Body of pancreas (tissue), 4 donors: ENCODE results near the gene PIP5KL1. TPM values are rescaled to one million over a fixed set of nuclear protein-coding genes. Genes with fewer than 3 reads are reported as not detected.

Experiments used
- ATAC-seq: fragments of 150-250 bp; one replicate; pipeline ENCODE4 v1.9.1; 2016
- DNase-seq, 4 donors: peaks; one replicate each; pipeline ENCODE4 v3.0.0-alpha.2; 2019
- H3K27ac ChIP-seq, 4 donors: fragments of 200-600 bp; sonication (generic); 1 replicate in 3 of 4; 2 replicates in 1 of 4; pipeline versions ENCODE4 v1.5.1 to v1.6.1; 2016 to 2019; ENCODE audit warnings: mild to moderate bottlenecking in 1 of 4, mixed read lengths in 1 of 4, moderate library complexity in 1 of 4
- H3K27me3 ChIP-seq, 2 donors: fragments of 200-600 bp; sonication (generic); one replicate each; pipeline ENCODE4 v1.6.0; 2016; ENCODE audit warnings: mild to moderate bottlenecking in 1 of 2
- H3K36me3 ChIP-seq, 2 donors: fragments of 200-600 bp; sonication (generic); replicated peaks in 1 of 2; 2 replicates each; pipeline ENCODE4 v1.5.1; 2016; ENCODE audit warnings: low read depth in 2 of 2; ENCODE audit not compliant: insufficient read depth in 1 of 2
- H3K4me1 ChIP-seq: fragments of 200-600 bp; sonication (generic); one replicate; pipeline ENCODE4 v1.6.0; 2016
- H3K4me3 ChIP-seq, 2 donors: fragments of 200-600 bp; sonication (generic); 1 replicate in 1 of 2; 2 replicates in 1 of 2; pipeline ENCODE4 v1.5.1; 2016 to 2019
- H3K9me3 ChIP-seq, 3 donors: fragments of 200-600 bp; sonication (generic); 1 replicate in 2 of 3; 2 replicates in 1 of 3; pipeline ENCODE4 v1.5.1; 2016
- CTCF ChIP-seq, 7 experiments: fragments of 450-650 bp in 4 of 7; fragments of 200-600 bp in 3 of 7; sonication (generic) in 3 of 7; IDR thresholded peaks; one replicate each; pipeline ENCODE4 v1.5.1; 2016 to 2019; ENCODE audit warnings: antibody characterized with exemption in 7 of 7
- POLR2A ChIP-seq, 3 donors: fragments of 450-650 bp; IDR thresholded peaks; one replicate each; pipeline ENCODE4 v1.6.1; 2016; ENCODE audit warnings: antibody characterized with exemption in 3 of 3, mild to moderate bottlenecking in 2 of 3
- WGBS, 2 donors: methylation state at CpG; one replicate each; pipeline ENCODE4 v1.1.5; 2017; 5-methylcytosine and 5-hydroxymethylcytosine counted together
- intact Hi-C: fragments of 100-400 bp; cut with DNase I; formaldehyde crosslinking; loops from one replicate; pipeline ENCODE4 v1.15.1; 2023
- total RNA-seq, 2 donors: library from RNA; depleted of rRNA; stranded (reverse); fragments of >200 nt; gene quantifications; one replicate each; pipeline ENCODE4 v1.1.0, GENCODE V29; 2016

Gene PIP5KL1
- total RNA-seq, 2 donors from 2014 or later: 1.3 to 2.6 TPM

- ATAC-seq (no peak), DNase-seq (no peak)
- Histone ChIP-seq H3K36me3 (no peaks in the 10 kb centered on the region), H3K4me1 (peaks cover 43% of the 10 kb centered on the region), H3K9me3 (no peaks in the 10 kb centered on the region), H3K4me3 (no peak overlapping the region), H3K27ac (no peak overlapping the region), H3K27me3 (no peaks in the 10 kb centered on the region)
- intact Hi-C loops: loop anchor here (10.0 kb wide), 2 partner anchors 138 to 278 kb away; partner anchors contain the start of gene TOR2A
- 90% methylated on average over 14 of the region's 19 CpGs; no CpG with 5 or more reads in 1 of the 2 donors for WGBS, 2 donors
- TF ChIP-seq POLR2A (IDR thresholded peaks at IDR 0.05): no peak
- TF ChIP-seq CTCF (IDR thresholded peaks at IDR 0.05): no peak
These were observed 57.3 kb downstream of the PIP5KL1 start for GRCh38 chr9:127873223-127873691.

GRCh38 chr9:127872369-127873222 lies 58.0 kb downstream of the PIP5KL1 start:
- DNase-seq: no peak
- no peak for ATAC-seq
- Histone ChIP-seq H3K4me1 (peaks cover 36% of the 10 kb centered on the region), H3K27me3 (no peaks in the 10 kb centered on the region), H3K9me3 (no peaks in the 10 kb centered on the region), H3K36me3 (no peaks in the 10 kb centered on the region), H3K27ac (no peak overlapping the region), H3K4me3 (no peak overlapping the region)
- intact Hi-C loops: loop anchor here (10.0 kb wide), 2 partner anchors 138 to 278 kb away; partner anchors contain the start of gene TOR2A
- WGBS, 2 donors: 91 to 92% methylated on average over 14 to 19 of the region's 20 CpGs
- TF ChIP-seq CTCF (IDR thresholded peaks at IDR 0.05) (no peak), POLR2A (IDR thresholded peaks at IDR 0.05) (no peak)

GRCh38 chr9:127871531-127871930 lies 59.0 kb downstream of the PIP5KL1 start:
- WGBS, 2 donors: 82 to 87% methylated on average over 9 of the region's 9 CpGs
- no peaks in the 10 kb centered on the region for H3K27me3 ChIP-seq
- H3K27ac ChIP-seq: no peak overlapping the region
- peaks cover 30% of the 10 kb centered on the region for H3K4me1 ChIP-seq
- intact Hi-C loops: loop anchor here (10.0 kb wide), 2 partner anchors 137 to 277 kb away; partner anchors contain the start of gene TOR2A
- DNase-seq (no peak), ATAC-seq (no peak)
- no peaks in the 10 kb centered on the region for H3K9me3 ChIP-seq
- H3K4me3 ChIP-seq: no peak overlapping the region
- H3K36me3 ChIP-seq: no peaks in the 10 kb centered on the region
- no peak for TF ChIP-seq POLR2A (IDR thresholded peaks at IDR 0.05)
- TF ChIP-seq CTCF (IDR thresholded peaks at IDR 0.05): no peak

- no peak for TF ChIP-seq CTCF (IDR thresholded peaks at IDR 0.05)
- no peak for TF ChIP-seq POLR2A (IDR thresholded peaks at IDR 0.05)
- no peak for DNase-seq
- Histone ChIP-seq H3K9me3 (no peaks in the 10 kb centered on the region), H3K27ac (no peak overlapping the region), H3K4me3 (no peak overlapping the region), H3K4me1 (peaks cover 24% of the 10 kb centered on the region), H3K36me3 (no peaks in the 10 kb centered on the region), H3K27me3 (no peaks in the 10 kb centered on the region)
- intact Hi-C loops: loop anchor here (10.0 kb wide), 2 partner anchors 136 to 276 kb away; partner anchors contain the start of gene TOR2A
- WGBS, 2 donors: 80 to 93% methylated on average over 8 to 12 of the region's 12 CpGs
- ATAC-seq: no peak
These were observed 59.7 kb downstream of the PIP5KL1 start for GRCh38 chr9:127870887-127871286.

Other genes with a start within 250 kb of the PIP5KL1 start
- 1 to 10 TPM; 2.3 TPM for gene CFAP157, start 223.8 kb downstream of the PIP5KL1 start, total RNA-seq
- 10 to 100 TPM; 23.6 to 64.9 TPM for gene PTRH1, start 215.1 kb downstream of the PIP5KL1 start, total RNA-seq
- under 1 TPM; under 0.01 to 0.52 TPM for gene TTC16, start 214.7 kb downstream of the PIP5KL1 start, total RNA-seq
- 10 to 100 TPM in 1 of 2 donors, 1 to 10 TPM in 1; 8.3 to 14.2 TPM for gene TOR2A, start 195.5 kb downstream of the PIP5KL1 start, total RNA-seq
- 1 to 10 TPM; 3.3 to 4.2 TPM for gene SH2D3C, start 152.1 kb downstream of the PIP5KL1 start, total RNA-seq
- gene CDK9, start 144.7 kb downstream of the PIP5KL1 start, total RNA-seq: 10 to 100 TPM; 51.4 to 58.7 TPM
- 10 to 100 TPM; 58.4 to 80.4 TPM for gene FPGS, start 127.9 kb downstream of the PIP5KL1 start, total RNA-seq
- 10 to 100 TPM; 20.2 to 26.7 TPM for gene ENG, start 76.1 kb downstream of the PIP5KL1 start, total RNA-seq
- gene AK1, start 53.1 kb downstream of the PIP5KL1 start, total RNA-seq: 10 to 100 TPM in 1 of 2 donors, 1 to 10 TPM in 1; 8.8 to 23.7 TPM
- 10 to 100 TPM; 46.1 to 66.7 TPM for gene ST6GALNAC6, start 31.2 kb downstream of the PIP5KL1 start, total RNA-seq
- 10 to 100 TPM; 36.6 to 63.8 TPM for gene ST6GALNAC4, start 13.7 kb downstream of the PIP5KL1 start, total RNA-seq
- 10 to 100 TPM; 23.3 to 39.9 TPM for gene DPM2, start 7.1 kb upstream of the PIP5KL1 start, total RNA-seq
- 10 to 100 TPM; 41.9 to 42.0 TPM for gene EEIG1, start 50.2 kb upstream of the PIP5KL1 start, total RNA-seq
- gene NAIF1, start 136.5 kb upstream of the PIP5KL1 start, total RNA-seq: 1 to 10 TPM; 1.3 to 4.9 TPM
- 10 to 100 TPM; 31.4 to 36.6 TPM for gene SLC25A25, start 137.5 kb upstream of the PIP5KL1 start, total RNA-seq
- 100 to 1,000 TPM in 1 of 2 donors, 10 to 100 TPM in 1; 55.8 to 145 TPM for gene PTGES2, start 197.0 kb upstream of the PIP5KL1 start, total RNA-seq
- 10 to 100 TPM in 1 of 2 donors, 1 to 10 TPM in 1; 4.9 to 24.6 TPM for gene LCN2, start 218.7 kb upstream of the PIP5KL1 start, total RNA-seq
- 100 to 1,000 TPM; 113 to 129 TPM for gene BBLN, start 229.5 kb upstream of the PIP5KL1 start, total RNA-seq